GM12872 (cell line): ENCODE data around the gene TCF19.

ENCODE experiments used
- TF ChIP-seq, protein P1 (sequence below): IDR thresholded peaks from 3 replicates; pipeline ENCODE4 v1.5.1; 2011; ENCODE audit warnings: low read depth, mild to moderate bottlenecking, low read length, moderate library complexity; ENCODE audit not compliant: insufficient read depth

TCF19 gene

DNA sequence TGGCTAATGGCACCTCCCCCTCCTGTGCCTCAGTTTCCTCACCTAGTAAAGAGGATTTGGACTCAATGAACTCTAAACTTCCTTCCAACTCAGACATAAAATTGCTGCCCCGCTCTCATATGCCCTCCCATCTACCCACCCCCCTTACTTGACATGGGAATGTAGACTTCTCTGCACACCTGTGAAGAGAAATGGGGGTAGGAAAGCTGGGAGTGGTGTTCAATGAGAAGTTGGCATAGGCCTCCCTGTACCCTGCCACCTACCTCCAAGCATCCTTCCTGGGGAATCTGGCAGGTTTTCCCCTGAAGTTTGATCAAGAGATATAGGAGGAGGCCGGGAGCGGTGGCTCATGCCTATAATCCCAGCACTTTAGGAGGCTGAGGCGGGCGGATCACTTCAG is 16.0 kb downstream of the TCF19 start:
- TF ChIP-seq, protein P1, sequence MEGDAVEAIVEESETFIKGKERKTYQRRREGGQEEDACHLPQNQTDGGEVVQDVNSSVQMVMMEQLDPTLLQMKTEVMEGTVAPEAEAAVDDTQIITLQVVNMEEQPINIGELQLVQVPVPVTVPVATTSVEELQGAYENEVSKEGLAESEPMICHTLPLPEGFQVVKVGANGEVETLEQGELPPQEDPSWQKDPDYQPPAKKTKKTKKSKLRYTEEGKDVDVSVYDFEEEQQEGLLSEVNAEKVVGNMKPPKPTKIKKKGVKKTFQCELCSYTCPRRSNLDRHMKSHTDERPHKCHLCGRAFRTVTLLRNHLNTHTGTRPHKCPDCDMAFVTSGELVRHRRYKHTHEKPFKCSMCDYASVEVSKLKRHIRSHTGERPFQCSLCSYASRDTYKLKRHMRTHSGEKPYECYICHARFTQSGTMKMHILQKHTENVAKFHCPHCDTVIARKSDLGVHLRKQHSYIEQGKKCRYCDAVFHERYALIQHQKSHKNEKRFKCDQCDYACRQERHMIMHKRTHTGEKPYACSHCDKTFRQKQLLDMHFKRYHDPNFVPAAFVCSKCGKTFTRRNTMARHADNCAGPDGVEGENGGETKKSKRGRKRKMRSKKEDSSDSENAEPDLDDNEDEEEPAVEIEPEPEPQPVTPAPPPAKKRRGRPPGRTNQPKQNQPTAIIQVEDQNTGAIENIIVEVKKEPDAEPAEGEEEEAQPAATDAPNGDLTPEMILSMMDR, result no peak

DNA sequence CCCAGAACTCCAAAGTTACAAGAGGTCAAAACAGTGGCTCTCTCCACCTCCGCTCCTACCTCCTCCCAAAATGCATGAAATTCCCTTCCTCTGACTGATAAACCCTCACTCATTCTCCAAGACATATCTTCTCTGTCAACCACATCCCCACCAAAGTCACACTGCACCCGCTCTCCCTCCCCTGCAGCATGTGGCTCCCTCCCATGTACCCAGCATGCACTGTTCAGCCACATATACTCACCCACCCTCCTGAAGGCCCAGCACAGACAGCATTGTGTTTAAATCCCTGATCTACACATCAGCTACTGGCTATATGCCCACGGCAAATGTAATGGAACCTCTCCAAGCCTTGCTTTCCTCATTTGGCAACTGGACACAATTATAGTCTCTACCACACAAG is 17.6 kb downstream of the TCF19 start:
- TF ChIP-seq, protein P1, result no peak

DNA sequence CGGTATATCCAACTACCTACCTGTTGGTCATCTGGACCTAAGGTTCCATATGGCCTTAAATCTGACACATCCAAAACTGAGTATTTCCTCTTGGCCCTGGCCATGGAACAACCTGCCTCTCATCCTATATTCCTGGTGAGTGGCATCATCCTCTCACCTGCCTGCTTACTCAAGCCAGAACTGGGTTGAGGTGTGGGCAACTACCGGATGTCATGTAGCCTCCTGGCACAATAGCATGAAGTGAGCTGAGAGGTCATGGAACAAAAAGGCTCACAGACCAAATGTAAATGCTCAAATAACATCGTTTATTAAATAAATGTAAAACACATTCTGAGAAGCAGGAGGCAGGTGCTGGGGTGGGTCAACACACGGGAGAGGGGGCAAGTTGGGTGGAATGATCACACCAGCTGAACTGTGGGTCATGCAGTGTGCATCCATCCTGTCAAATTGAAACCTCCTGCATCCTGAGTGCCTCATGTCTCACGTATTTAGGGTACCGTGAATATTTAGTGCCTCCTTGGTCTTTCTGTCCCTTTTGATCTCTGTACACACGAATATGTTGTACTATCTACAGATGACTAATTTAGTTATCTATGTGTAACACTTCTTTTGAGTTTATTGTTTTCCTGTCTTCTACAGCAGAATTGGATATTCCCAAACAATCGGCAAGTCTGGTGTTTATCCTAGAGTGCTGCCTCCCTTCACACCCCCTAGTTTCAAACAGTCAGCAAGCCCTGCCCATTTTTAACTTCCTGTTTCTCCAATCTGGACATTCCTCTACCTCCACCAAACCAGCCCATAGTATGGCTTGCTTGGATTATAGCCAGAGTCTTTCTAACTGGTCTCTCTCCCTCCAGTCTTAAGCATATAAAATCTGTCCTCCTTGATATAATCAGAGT is 20.0 kb downstream of the TCF19 start:
- TF ChIP-seq, protein P1, result no peak

DNA sequence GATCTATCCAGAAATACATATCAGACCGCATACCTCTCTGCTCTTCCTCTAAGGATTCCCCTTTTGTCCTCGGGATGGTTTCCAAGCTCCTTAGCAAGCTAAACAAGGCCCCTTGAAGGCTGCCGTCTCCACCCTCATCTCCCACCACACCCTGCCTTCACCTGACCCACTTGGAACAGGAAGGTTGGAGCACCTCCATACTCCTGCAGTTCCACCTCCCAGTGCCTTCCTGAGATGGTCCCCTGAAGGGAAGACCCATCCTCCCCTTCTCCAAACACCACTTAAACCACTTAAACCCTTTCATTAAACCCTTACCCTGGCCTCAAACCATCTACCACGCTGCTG is 20.6 kb downstream of the TCF19 start:
- TF ChIP-seq, protein P1, result no peak

DNA sequence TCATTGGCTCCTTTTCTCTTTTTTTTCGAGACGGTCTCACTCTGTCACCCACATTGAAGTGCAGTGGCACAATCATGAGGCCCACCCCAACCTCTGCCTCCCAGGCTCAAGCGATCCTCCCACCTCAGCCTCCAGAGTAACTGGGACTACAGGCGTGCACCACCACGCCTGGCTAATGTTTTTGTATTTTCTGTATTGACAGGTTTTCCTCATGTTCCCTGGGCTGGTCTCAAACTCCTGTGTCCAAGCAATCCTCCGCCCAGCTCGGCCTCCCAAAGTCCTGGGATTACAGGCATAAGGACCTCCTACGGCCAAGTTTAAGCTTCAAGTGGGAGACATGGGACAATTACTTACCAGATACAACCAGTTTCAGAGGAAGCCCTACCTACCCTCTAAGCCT is 21.5 kb downstream of the TCF19 start:
- TF ChIP-seq, protein P1, result no peak

DNA sequence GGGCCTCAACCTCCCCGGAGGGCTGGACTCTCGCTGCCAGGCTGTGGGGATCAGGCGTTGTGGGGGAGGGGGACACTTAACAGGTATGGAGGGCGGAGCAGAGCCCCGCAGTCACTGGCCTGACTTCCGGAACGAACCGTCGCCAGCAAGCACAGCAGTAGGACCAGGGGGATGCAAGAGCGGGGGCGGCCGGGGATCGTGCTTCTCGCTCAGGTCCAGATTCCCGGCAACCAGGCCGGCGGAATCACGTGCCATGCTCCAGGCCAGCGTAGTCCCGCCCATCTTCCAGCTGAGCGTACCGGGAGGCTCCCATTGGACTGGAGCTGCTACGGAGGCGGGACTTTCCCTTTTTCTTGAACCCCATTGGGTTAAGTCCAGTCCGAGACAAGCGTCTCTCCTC is 22.1 kb downstream of the TCF19 start:
- TF ChIP-seq, protein P1, result no peak

DNA sequence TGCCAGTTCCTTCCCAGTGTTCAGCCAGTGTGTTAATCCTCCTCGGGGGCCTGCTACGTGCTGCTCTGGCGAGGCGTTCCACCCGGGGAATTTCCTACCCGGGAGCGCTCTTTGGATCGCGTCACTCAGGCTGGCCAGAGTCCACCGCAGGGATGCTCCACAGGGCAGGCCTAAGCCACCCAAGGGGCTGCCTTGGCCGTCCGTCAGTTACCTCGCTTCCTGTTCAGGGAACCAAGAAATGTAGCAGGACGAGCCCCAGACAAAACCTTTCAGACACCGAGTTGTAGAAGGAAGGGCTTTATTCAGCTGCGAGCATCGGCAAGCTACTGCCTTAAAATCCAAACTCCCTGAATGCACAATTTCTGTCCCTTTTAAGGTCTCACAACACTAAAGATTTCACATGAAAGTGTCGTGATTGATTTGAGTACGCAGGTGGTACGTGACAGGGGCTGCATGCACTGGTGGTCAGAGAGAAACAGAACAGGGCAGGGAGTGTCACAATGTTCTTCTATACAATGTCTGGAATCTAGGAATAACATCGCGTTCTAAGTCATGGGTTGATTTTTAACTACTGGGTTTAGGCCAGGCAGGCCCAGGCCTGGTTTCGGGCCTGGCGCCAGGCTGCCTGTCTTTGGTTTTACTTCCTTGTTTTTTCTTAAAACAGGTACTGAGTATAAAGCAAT is 27.8 kb downstream of the TCF19 start:
- TF ChIP-seq, protein P1, result no peak
